Posterior vena cava (tissue), 2 donors: ENCODE measurements around the gene DEPDC5. TPM values are rescaled to one million over a fixed set of nuclear protein-coding genes. Genes with fewer than 3 reads are reported as not detected.
"Not testable (repeated sequence)": the region's sequence is repeated elsewhere in the genome, so short reads cannot be mapped to it uniquely, and the experiment has no call there.

ENCODE experiments used
- DNase-seq: peaks from one replicate; pipeline ENCODE4 v3.0.0-alpha.2; 2020; ENCODE audit warnings: low spot score
- intact Hi-C, 2 donors: fragments of 100-400 bp; cut with DNase I; formaldehyde crosslinking; loops; one replicate each; pipeline versions ENCODE4 v1.14.1 to v1.14.2; 2022 to 2023
- long read RNA-seq, 2 donors: library from polyadenylated mRNA; unstranded; transcript quantifications; one replicate each; pipeline ENCODE4 v2.0.0, GENCODE V29; 2020 to 2021
- total RNA-seq, 2 donors: library from RNA; stranded (reverse); fragmentation: NEBNext Ultra II Directional; extraction: Animal tissue kit (Norgen Biotek cat#: 25700); gene quantifications; one replicate each; pipeline ENCODE4 v1.2.1, GENCODE V29; 2021
- donor health status: DM: yes; HTN: yes; CAD: no.
- donor health status: DM: yes; HTN: yes; CAD: no.

The DEPDC5 gene
- total RNA-seq = 10 to 100 TPM; 20.2 to 25.4 TPM
- long read RNA-seq, donor 1, partial matches to known transcripts = 2 of 3 reads
- long read RNA-seq, donor 1, other reads (novel, unspliced or antisense) = 1 of 3 reads
- long read RNA-seq, donor 2, partial matches to known transcripts = 3 of 5 reads
- long read RNA-seq, donor 2, other reads (novel, unspliced or antisense) = 0 of 5 reads

DNA sequence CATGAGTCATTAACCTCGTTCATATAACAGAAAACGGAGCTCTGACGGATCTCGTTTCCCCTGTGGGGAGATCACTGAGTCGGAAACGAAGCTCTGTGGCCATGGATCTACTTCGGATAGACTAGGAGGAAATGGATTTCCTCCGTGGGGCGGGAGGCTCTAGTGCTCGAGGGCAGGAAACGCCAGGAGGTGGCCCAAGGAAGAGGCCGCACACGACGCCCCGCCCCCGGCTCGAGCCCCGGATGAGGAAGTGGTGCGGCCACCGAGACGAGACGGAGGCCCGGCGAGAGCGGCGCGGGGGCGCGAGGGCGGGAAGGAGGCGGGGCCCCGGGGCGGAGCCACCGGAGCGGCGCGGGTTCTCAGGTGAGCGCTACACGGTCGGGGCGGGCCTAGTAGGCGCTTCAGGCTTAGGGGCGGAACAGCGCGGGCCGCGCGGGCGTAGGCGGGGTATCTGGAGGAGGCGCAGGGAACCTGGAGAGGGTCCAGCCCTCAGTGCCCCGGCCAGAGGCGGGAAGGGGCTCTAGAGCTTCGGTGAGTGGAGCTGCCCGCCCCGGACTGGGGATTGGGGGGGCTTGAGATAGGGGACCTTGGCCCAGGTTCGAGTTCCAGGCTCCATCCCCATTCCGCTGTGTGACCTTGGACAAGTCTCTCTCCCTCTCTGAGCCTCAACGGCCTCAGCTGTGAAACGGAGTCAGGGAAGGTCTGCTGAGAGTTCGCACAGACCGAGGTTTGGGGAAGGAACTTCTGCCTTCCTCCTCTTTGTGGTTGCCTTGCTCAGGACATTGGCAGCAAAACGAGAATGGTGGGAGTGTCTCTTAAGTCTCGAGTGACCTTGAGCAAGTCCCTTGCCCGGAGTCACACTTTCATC lies at the start of gene DEPDC5:
Gene DEPDC5 (plus strand): TSS at position 386 of the 868 bp plus-strand sequence. CDS start 903 bp downstream, outside the sequence.
- intact Hi-C loops = no loop called here

DNA sequence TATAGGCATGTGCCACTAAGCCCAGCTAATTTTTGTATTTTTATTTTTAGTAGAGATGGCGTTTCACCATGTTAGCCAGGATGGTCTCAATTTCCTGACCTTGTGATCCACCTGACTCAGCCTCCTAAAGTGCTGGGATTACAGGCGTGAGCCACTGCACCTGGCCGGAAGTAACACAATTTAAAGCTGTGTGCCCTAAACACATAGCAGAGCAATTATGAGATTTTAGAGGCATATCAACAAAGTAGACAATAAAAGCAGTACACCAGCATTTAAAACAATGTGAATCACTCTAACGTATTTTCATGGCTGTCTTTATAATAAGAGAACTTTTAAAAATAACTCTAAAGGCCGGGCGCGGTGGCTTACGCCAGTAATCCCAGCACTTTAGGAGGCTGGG lies 46.3 kb upstream of the DEPDC5 start:
- DNase-seq = peak; percentile 35
- intact Hi-C loops = no loop called here

More for the DNA sequence above, at the start of gene DEPDC5:
- DNase-seq = peak; percentile 98

DNA sequence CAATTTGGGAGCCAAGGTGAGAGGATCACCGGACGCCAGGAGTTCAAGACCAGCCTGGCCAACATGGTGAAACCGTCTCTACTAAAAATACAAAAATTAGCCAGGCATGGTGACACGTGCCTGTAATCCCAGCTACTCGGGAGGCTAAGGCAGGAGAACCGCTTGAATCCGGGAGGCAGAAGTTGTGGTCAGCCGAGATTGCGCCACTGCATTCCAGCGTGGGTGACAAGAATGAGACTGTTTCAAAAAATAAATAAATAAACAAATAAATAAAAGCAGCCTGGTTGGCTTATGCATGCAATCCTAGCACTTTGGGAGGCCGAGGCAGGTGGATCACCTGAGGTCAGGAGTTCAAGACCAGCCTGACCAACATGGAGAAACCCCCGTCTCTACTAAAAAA lies 42.6 kb upstream of the DEPDC5 start:
- intact Hi-C loops, DNase-seq: not testable (repeated sequence)

DNA sequence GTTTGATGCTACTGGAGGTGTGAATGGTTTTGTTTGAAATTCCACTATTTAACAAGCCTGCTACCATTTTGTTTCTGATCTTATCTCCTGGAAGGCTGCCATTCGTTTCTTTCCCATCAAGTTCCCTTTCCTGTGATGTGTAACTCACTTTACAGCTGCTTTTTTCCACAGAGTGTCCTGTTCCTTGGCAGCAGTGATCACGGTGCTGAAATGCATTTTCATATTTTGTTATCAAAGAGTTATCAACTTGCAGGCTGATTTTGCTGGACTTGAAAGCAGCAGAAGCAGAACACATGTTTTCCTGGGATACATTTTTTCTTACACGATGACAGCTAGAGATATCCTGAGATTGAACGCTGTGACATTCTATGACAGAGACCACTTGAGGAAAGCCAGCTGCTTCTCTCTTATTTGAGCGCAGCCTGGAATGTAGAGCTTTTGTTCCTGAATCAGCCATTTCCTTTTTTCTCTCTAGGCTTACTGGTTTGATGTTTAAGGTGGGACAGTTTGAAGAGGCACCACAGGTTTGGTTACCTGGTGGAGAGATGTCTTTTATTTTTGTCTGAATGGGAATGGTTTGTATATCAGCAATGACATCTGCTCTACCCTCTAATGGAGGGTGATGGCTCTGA lies 38.6 kb upstream of the DEPDC5 start:
- intact Hi-C loops = no loop called here
- no peak for DNase-seq

DNA sequence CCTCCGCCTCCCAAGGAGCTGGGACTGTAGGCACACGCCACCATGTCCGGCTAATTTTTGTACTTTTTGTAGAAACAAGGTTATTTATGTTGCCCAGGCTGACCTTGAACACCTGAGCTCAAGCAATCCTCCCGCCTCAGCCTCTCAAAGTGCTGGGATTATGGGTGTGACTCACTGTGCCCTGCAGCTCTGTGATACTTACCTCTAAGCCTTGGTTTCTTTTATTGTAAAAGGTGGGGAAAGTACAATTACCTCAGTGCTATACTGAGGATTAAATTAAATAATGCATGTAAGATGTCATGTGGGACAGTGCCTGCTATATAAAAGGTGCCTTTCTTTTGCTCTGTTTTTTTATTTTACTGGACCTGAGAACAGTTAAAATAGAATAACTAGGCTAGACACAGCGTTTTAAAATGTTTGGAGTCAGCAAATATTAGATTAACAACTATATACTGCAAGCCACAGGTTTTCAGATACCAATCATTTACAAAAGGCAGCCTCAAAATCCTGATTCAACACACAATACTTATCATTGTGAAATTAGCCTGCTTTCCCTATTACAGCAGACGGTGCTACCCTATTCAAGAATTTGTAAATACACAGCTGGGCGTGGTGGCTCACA lies 33.9 kb upstream of the DEPDC5 start:
- intact Hi-C loops = no loop called here
- DNase-seq = peak; percentile 24

DNA sequence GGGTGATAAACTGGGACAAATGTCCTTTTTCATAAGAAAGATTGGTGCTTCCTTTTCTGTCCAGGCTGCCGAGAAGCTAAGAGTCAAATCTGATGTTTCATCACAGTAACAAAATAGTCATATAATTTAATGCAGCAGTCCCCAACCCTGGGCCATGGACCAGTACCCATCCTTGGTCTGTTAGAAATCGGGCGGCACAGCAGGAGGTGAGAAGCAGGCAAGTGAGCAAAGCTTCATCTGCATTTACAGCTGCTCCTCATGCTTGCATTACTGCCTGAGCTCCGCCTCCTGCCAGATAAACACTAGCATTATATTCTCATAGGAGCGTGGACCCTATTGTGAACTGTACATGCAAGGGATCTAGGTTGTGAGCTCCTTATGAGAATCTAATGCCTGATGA lies 30.1 kb upstream of the DEPDC5 start:
- DNase-seq = peak; percentile 35
- intact Hi-C loops = no loop called here

DNA sequence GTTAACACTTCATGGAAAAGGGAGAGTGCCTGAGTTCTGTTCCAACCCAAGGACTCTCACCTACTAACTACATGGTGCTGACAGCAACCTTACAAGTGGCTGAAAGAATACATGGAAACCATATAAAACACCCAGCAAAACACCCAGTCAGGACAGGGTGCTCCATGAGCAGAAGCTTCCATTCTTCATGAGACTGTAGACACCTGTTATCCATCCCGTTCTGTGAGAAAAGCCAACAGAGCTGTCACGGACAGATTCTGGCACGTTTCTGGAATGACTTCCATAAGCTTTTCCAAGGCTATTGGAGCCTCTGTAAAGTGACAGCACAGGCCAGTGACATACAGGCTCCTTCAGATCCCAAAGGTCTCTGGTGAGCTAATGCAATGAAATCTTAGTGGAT lies 27.1 kb upstream of the DEPDC5 start:
- intact Hi-C loops = no loop called here
- peak; percentile 4 for DNase-seq

DNA sequence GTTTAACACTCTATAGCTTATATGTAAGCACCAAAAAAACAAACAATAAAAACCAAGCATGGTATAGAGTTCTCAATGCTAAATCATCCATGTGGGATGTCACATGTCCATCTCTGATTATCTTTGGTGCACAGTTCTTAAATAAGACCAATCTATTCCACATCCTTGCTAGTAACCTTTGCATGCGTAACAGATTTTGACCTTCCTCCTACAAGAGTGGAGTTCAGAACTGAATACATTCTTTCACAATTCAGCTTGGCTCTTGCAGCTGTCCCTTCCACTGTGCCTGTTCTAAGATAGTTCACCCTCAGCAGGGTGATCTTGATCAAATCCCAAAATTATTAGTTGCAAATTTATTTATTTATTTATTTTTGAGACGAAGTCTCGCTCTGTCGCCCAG lies 25.0 kb upstream of the DEPDC5 start:
- DNase-seq = no peak
- intact Hi-C loops = no loop called here

DNA sequence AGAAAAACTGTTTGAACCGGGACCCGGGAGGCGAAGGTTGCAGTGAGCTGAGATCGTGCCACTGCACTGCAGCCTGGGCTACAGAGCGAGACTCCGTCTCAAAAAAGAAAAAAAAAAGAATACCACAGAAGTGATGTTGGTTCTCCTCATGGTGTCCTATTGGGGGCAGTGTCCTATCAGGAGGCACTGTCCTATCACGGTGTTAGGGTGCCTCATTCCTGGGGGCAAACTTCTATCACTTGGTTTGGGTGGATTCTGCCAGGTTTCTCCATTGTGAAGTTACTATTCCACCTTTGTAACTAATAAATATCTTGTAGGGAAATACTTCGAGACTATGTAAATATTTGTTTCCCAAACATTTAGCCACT lies 23.5 kb upstream of the DEPDC5 start:
- peak; percentile 26 for DNase-seq
- intact Hi-C loops = loop anchor here (10.0 kb wide), 1 partner anchor 46 kb away; no protein-coding TSS in a partner anchor

DNA sequence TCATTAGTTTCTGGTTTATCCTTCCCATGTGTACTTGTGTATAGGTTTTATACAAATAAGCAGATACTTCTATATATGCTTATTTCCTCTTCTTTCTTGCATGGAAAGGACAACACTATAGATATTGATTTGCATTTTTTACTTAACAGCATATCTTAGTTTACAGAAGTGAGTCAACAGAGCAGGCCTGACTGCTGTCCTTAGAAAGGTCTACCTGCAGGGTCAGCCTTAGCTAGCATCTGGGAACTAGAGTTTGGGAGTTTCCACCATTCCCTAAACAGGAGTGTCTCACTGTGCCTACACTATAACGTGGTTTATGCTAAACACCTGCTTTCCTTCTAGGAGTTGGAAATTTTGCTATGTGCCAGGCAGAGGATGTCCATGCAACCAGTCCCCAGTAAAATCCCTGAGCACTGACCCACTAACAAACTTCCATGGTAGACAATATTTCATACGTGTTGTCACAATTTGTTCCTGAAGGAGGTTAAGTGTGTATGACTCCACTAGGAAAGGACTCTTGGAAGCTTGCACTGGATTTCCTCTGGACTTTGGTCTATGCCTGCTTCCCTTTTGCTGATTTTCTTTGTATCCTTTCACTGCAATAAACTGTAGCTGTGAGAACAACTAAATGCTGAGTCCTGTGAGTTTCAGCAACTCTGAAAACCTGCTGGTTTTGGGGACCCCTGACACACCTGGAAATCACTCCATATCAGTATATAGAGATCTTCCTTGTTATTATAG lies 21.6 kb upstream of the DEPDC5 start:
- DNase-seq = no peak
- intact Hi-C loops = loop anchor here (10.0 kb wide), 1 partner anchor 47 kb away; no protein-coding TSS in a partner anchor

DNA sequence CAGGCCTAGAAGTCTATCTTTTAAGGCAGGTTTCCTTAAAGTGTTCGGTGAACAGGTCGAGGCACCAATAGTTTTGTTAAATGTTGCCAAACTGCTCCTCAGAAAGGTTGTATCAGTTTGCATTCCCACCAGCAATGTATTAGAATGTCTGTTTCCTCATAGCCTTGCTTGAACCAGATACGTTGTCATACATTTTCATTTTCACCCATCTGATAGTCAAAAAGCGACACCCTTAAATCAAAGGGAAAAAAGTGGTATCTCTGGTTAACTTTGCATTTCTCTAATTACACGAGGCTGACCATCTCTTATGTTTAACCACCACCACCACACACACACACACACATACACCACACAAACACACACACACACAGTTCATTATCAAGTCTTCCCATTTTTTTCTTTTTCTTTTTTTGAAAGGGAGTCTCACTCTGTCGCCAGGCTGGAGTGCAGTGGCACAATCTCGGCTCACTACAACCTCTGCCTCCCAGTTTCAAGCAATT lies 20.2 kb upstream of the DEPDC5 start:
- no peak for DNase-seq

DNA sequence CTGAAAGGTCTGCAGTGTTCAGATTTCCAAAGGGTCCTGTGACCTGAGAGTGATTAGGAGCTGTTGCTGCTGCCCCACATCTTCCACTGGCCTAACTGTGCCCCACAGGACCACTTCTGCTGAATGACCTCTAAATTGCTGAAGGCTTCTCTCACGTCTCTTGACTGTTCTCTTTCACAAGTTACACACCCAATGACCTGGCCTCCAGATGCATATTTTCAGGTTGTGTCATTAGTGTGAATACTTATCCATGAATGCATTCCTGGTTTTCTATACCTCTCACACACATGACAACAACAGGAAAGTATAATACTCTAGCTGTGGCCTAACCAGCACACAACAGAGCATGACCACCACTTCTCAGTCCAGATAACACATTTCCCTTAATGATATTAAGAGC lies 19.3 kb upstream of the DEPDC5 start:
- peak; percentile 13 for DNase-seq
- intact Hi-C loops = loop anchor here (10.0 kb wide), 1 partner anchor 50 kb away; no protein-coding TSS in a partner anchor

More for the DNA sequence above, 20.2 kb upstream of the DEPDC5 start:
- intact Hi-C loops = loop anchor here (10.0 kb wide), 1 partner anchor 49 kb away; no protein-coding TSS in a partner anchor

DNA sequence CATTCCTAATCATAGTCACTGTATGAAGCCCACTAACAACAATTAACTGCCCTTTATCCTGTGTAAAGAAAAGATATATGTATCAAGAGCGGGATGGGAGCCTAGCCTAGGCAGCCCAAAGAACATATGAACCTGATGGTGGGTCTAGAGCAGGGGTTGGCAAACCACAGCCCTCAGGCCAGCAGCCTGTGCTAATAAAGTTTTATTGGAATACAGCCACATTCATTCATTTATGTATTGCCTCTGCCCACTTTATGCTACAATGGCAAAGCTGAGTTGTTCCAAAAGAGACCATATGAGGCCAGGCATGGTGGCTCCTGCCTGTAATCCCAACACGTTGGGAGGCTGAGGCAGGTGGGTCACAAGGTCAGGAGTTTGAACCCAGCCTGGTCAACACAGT lies 17.4 kb upstream of the DEPDC5 start:
- DNase-seq = no peak
- intact Hi-C loops = loop anchor here (10.0 kb wide), 1 partner anchor 52 kb away; no protein-coding TSS in a partner anchor

DNA sequence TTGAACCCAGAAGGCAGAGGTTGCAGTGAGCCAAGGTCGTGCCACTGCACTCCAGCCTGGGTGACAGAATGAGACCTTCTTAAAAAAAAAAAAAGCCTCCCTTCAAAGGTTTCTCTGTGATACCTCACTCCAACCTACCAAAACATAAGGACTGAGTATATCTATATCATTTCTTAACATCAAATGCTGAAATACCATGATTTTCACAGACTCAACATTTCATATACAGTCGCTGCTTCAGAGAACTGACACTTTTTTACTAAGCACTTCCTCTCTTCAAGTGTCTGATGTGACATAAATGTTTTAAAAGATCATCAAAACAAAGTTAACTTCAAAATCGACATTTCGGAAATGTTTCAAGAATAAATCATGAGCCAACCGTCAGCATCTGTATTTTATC lies 15.9 kb upstream of the DEPDC5 start:
- DNase-seq = peak; percentile 17
- intact Hi-C loops = loop anchor here (10.0 kb wide), 1 partner anchor 53 kb away; no protein-coding TSS in a partner anchor

DNA sequence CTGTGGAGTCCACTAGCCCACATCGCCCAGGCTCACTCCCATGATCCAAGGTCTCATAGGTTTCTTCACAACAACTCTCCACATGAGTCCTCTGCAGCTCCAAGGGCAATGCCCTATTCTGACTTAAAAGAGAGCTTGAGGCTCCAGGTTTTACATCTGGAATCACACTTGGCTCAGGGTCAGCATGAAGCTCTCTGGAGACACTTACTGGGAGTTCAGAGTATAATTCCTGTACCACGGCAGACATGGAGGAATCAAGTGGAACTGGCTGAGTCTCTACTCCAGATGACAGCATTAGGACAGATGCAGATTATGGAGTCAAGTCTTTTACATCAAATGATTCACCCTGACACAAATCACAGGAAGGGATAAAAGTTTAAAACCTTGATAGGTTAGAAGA lies 15.3 kb upstream of the DEPDC5 start:
- intact Hi-C loops = loop anchor here (10.0 kb wide), 1 partner anchor 54 kb away; no protein-coding TSS in a partner anchor
- DNase-seq = no peak

DNA sequence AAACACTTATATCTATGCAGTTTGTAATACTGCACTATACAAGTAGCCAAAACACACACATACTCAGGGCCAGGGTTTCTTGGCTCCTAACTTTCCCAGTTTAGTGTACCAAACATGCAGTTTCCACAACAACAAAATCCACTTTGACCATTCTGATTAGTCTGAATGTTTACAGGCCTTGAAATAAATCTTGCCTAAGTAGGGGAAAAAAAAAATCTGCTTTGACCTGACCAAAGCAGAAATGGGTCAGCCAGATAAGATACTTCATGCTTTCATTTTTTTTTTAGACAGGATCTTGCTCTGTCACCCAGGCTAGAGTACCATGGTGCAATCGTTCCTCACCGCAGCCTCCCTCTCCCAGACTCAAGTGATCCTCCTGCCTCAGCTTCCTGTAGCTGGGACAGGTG lies 14.0 kb upstream of the DEPDC5 start:
- intact Hi-C loops = loop anchor here (10.0 kb wide), 1 partner anchor 55 kb away; no protein-coding TSS in a partner anchor
- peak; percentile 36 for DNase-seq

DNA sequence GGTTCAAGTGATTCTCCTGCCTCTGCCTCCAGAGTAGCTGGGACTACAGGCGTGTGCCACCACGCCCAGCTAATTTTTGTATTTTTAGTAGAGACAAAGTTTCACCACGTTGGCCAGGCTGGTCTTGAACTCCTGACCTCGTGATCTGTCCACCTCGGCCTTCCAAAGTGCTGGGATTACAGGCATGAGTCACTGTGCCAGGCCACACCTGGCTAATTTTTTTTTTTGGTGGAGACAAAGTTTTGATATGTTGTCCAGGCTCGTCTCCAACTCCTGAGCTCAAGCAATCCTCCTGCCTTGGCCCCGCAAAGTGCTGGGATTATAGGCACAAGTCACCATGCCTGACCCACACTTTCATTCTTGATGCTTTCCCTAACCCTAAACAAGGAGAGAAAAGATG lies 13.5 kb upstream of the DEPDC5 start:
- peak; percentile 14 for DNase-seq
- intact Hi-C loops = not testable (repeated sequence)

DNA sequence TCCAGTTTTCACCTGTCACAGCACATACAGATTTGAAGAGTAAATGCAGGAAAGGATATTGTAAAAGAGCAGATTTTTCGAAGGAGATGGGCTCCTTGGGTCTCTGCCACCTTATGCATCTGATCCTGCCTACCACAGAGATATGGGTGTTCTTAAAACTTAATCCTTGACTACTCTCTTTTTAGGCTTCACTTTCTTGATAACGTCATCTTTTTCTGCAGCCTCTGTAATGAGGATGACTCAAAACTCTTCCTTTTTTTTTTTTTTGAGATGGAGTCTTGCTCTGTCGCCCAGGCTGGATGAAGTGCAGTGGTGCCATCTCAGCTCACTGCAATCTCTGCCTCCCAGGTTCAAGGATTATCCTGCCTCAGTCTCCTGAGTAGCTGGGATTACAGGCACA lies 11.7 kb upstream of the DEPDC5 start:
- no peak for DNase-seq
- intact Hi-C loops = no loop called here

DNA sequence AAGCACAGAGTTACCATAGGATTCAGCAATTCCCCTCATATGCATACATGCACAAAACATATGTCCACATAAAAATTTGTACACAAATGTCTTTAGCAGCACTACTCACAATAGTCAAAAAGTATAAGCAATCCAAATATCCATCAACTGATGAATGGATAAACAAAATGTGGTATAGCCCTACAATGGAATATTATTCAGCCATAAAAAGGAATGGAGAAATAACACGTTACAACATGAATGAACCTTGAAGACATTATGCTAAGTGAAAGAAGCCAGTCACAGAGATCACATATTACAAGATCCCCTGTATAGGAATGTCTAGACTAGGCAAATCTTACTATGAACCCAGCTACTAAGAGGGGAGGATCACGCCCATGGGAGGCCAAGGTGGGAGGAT lies 11.1 kb upstream of the DEPDC5 start:
- intact Hi-C loops = no loop called here
- DNase-seq = no peak
